ENCODE data around the gene TGM1.
"Not testable (repeated sequence)": the region's sequence is repeated elsewhere in the genome, so short reads cannot be mapped to it uniquely, and the experiment has no call there.

TGM1 gene

DNA sequence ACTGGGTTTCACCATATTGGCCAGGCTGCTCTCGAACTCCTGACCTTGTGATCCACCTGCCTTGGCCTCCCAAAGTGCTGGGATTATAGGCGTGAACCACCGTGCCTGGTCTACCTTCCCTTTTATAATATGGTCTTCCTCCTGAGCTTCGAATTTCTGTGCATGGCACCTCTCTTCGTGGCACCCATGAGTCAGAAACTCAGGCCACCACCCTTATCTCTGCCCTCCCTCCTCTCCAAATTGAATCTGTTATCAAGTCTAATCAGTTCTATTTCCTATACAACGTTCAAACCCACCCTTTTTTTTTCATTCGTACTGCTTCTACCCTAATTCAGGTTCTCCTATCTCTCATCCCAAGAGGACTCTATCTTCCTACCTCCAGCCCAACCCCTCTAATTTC, 15.6 kb downstream of the TGM1 start:
- no peak overlapping the region for H2AK5ac ChIP-seq (ENCODE audit: low read depth, low read length)
- H3K36me3 ChIP-seq (replicated peaks in 1 of 2; ENCODE audit: control insufficient read depth in 2 of 2, insufficient read depth in 2 of 2, low read length in 2 of 2) = no peaks in the 10 kb centered on the region
- H3K23ac ChIP-seq (ENCODE audit: low read depth, low read length, poor library complexity) = no peak overlapping the region
- H4K8ac ChIP-seq (ENCODE audit: low read depth, low read length) = no peak overlapping the region
- no peak overlapping the region for H3K18ac ChIP-seq (ENCODE audit: low read length)
- H2BK120ac ChIP-seq (ENCODE audit: low read depth, low read length) = no peak overlapping the region
- no peaks in the 10 kb centered on the region for H3K27me3 ChIP-seq (ENCODE audit: control insufficient read depth in 3 of 3, insufficient read depth in 3 of 3, low read depth in 1 of 3, low read length in 3 of 3)
- H2BK15ac ChIP-seq (ENCODE audit: low read length) = no peak overlapping the region
- H2BK5ac ChIP-seq (ENCODE audit: low read length) = no peak overlapping the region
- H3K4me2 ChIP-seq (ENCODE audit: insufficient read depth, low read length, poor library complexity, severe bottlenecking) = no peak overlapping the region
- WGBS, 2 donors (ENCODE audit: extremely low coverage in 2 of 2, insufficient read length in 2 of 2, insufficient replicate concordance in 1 of 2) = 100% methylated on average over 2 of the region's 7 CpGs
- no peak for DNase-seq (ENCODE audit: low spot score)
- no peak overlapping the region for H2AFZ ChIP-seq (ENCODE audit: low read length)
- H3K9ac ChIP-seq (ENCODE audit: low read depth, low read length, poor library complexity) = no peak overlapping the region
- no peak overlapping the region for H2BK12ac ChIP-seq (ENCODE audit: low read length)
- no peaks in the 10 kb centered on the region for H3K79me1 ChIP-seq (ENCODE audit: low read depth, low read length)
- no peak overlapping the region for H3K27ac ChIP-seq (replicated peaks; ENCODE audit: low read length)
- H3K9me3 ChIP-seq (replicated peaks in 1 of 2; ENCODE audit: control insufficient read depth in 2 of 2, insufficient read depth in 1 of 2, low read depth in 1 of 2, low read length in 2 of 2) = no peaks in the 10 kb centered on the region
- no peak overlapping the region for H4K91ac ChIP-seq (ENCODE audit: low read depth, low read length, poor library complexity)
- no peak overlapping the region for H3K14ac ChIP-seq (ENCODE audit: low read length)
- H3K4me1 ChIP-seq (ENCODE audit: control insufficient read depth in 2 of 2, insufficient read depth in 1 of 2, low read depth in 1 of 2, low read length in 2 of 2) = no peaks in the 10 kb centered on the region
- no peak overlapping the region for H3K4me3 ChIP-seq (ENCODE audit: low read length in 2 of 2)
- H3K4ac ChIP-seq (ENCODE audit: low read length) = no peak overlapping the region

DNA sequence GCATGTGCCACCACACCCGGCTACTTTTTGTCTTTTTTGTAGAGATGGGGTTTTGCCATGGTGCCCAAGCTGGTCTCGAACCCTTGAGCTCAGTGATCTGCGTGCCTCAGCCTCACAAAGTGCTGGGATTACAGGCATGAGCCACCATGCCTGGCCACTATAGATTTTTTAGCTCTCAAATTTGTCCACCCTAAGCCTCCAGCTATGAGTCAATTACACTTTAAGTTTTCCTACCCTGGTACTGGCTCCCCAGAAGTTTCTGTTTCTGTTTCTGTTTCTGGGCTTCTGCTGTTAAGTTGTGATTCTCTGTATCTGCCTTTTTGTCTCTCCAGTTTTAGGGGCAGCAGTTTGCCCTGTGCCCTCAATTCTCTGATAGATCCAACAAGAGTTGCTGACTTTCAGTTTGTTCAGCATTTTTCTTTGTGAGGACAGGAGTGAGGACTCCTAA, 16.2 kb downstream of the TGM1 start:
- H3K4me3 ChIP-seq (ENCODE audit: low read length in 2 of 2) = no peak overlapping the region
- H3K9me3 ChIP-seq (replicated peaks in 1 of 2; ENCODE audit: control insufficient read depth in 2 of 2, insufficient read depth in 1 of 2, low read depth in 1 of 2, low read length in 2 of 2) = no peaks in the 10 kb centered on the region
- no peaks in the 10 kb centered on the region for H3K4me1 ChIP-seq (ENCODE audit: control insufficient read depth in 2 of 2, insufficient read depth in 1 of 2, low read depth in 1 of 2, low read length in 2 of 2)
- no peak overlapping the region for H3K4me2 ChIP-seq (ENCODE audit: insufficient read depth, low read length, poor library complexity, severe bottlenecking)
- H3K27ac ChIP-seq (replicated peaks; ENCODE audit: low read length) = no peak overlapping the region
- no peak overlapping the region for H2BK15ac ChIP-seq (ENCODE audit: low read length)
- no peak overlapping the region for H3K14ac ChIP-seq (ENCODE audit: low read length)
- H3K18ac ChIP-seq (ENCODE audit: low read length) = no peak overlapping the region
- no peak overlapping the region for H4K91ac ChIP-seq (ENCODE audit: low read depth, low read length, poor library complexity)
- H2BK5ac ChIP-seq (ENCODE audit: low read length) = no peak overlapping the region
- no peak overlapping the region for H3K23ac ChIP-seq (ENCODE audit: low read depth, low read length, poor library complexity)
- H3K27me3 ChIP-seq (ENCODE audit: control insufficient read depth in 3 of 3, insufficient read depth in 3 of 3, low read depth in 1 of 3, low read length in 3 of 3) = no peaks in the 10 kb centered on the region
- no peak overlapping the region for H2AFZ ChIP-seq (ENCODE audit: low read length)
- no peak overlapping the region for H2BK12ac ChIP-seq (ENCODE audit: low read length)
- H4K8ac ChIP-seq (ENCODE audit: low read depth, low read length) = no peak overlapping the region
- no peaks in the 10 kb centered on the region for H3K79me1 ChIP-seq (ENCODE audit: low read depth, low read length)
- no CpG with 5 or more reads among the region's 3 CpGs for WGBS, 2 donors (ENCODE audit: extremely low coverage in 2 of 2, insufficient read length in 2 of 2, insufficient replicate concordance in 1 of 2)
- no peak overlapping the region for H2AK5ac ChIP-seq (ENCODE audit: low read depth, low read length)
- no peak overlapping the region for H3K4ac ChIP-seq (ENCODE audit: low read length)
- no peak for DNase-seq (ENCODE audit: low spot score)
- H2BK120ac ChIP-seq (ENCODE audit: low read depth, low read length) = no peak overlapping the region
- H3K36me3 ChIP-seq (replicated peaks in 1 of 2; ENCODE audit: control insufficient read depth in 2 of 2, insufficient read depth in 2 of 2, low read length in 2 of 2) = no peaks in the 10 kb centered on the region
- no peak overlapping the region for H3K9ac ChIP-seq (ENCODE audit: low read depth, low read length, poor library complexity)

DNA sequence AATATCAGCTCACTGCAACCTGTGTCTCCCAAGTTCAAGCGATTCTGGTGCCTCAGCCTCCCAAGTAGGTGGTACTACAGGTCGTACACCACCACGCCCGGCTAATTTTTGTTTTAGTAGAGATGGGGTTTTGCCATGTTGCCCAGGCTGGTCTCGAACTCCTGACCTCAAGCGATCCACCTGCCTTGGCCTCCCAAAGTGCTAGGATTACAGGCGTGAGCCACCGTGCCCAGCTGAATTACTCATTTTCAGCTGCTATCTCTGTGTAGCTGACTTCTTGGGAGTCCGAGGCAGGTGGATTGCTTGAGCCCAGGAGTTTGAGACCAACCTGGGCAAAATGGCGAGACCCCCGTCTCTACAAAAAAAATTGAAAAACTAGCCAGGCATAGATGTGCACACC, 17.6 kb downstream of the TGM1 start:
- H3K4ac ChIP-seq (ENCODE audit: low read length); H3K9ac ChIP-seq (ENCODE audit: low read depth, low read length, poor library complexity); H3K14ac ChIP-seq (ENCODE audit: low read length); H3K4me1 ChIP-seq (ENCODE audit: control insufficient read depth in 2 of 2, insufficient read depth in 1 of 2, low read depth in 1 of 2, low read length in 2 of 2); H3K27ac ChIP-seq (replicated peaks; ENCODE audit: low read length); H3K9me3 ChIP-seq (replicated peaks in 1 of 2; ENCODE audit: control insufficient read depth in 2 of 2, insufficient read depth in 1 of 2, low read depth in 1 of 2, low read length in 2 of 2); H2AK5ac ChIP-seq (ENCODE audit: low read depth, low read length); H3K4me3 ChIP-seq (ENCODE audit: low read length in 2 of 2); H3K18ac ChIP-seq (ENCODE audit: low read length); H2BK5ac ChIP-seq (ENCODE audit: low read length); H2AFZ ChIP-seq (ENCODE audit: low read length); H2BK12ac ChIP-seq (ENCODE audit: low read length); DNase-seq (ENCODE audit: low spot score); H4K8ac ChIP-seq (ENCODE audit: low read depth, low read length); H3K23ac ChIP-seq (ENCODE audit: low read depth, low read length, poor library complexity); H2BK120ac ChIP-seq (ENCODE audit: low read depth, low read length); H2BK15ac ChIP-seq (ENCODE audit: low read length); H3K4me2 ChIP-seq (ENCODE audit: insufficient read depth, low read length, poor library complexity, severe bottlenecking); H4K91ac ChIP-seq (ENCODE audit: low read depth, low read length, poor library complexity); H3K27me3 ChIP-seq (ENCODE audit: control insufficient read depth in 3 of 3, insufficient read depth in 3 of 3, low read depth in 1 of 3, low read length in 3 of 3); H3K79me1 ChIP-seq (ENCODE audit: low read depth, low read length); H3K36me3 ChIP-seq (replicated peaks in 1 of 2; ENCODE audit: control insufficient read depth in 2 of 2, insufficient read depth in 2 of 2, low read length in 2 of 2): not testable (repeated sequence)
- WGBS, 2 donors (ENCODE audit: extremely low coverage in 2 of 2, insufficient read length in 2 of 2, insufficient replicate concordance in 1 of 2) = no CpG with 5 or more reads among the region's 11 CpGs

DNA sequence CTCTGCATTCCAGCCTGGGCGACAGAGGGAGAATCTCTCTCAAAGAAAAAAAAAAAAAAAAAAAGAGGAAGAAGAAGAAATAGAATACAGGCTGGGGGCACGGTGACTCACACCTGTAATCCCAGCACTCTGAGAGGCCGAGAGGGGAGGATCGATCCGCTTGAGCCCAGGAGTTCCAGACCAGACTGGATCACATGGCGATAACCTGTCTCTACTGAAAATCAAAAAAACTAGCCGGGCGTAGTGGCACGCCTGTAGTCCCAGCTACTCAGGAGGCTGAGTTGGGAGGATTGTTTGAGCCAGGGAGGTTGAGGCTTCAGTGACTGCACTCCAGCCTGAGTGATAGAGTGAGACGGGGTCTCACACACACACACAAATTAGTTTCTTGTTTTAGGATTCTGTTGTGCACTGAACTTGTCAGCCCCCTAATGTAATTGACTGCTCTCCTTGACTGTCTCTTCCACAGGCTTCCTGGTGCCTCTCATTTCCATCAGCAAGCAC, 19.6 kb downstream of the TGM1 start:
- Histone ChIP-seq H3K9me3 (replicated peaks in 1 of 2; ENCODE audit: control insufficient read depth in 2 of 2, insufficient read depth in 1 of 2, low read depth in 1 of 2, low read length in 2 of 2) (no peaks in the 10 kb centered on the region), H3K9ac (ENCODE audit: low read depth, low read length, poor library complexity) (no peak overlapping the region), H2AFZ (ENCODE audit: low read length) (peak overlapping the region; percentile 89), H3K4me3 (ENCODE audit: low read length in 2 of 2) (peak overlapping the region in 1 of 2 donors; percentile 81), H2BK15ac (ENCODE audit: low read length) (no peak overlapping the region), H3K4ac (ENCODE audit: low read length) (no peak overlapping the region), H3K23ac (ENCODE audit: low read depth, low read length, poor library complexity) (no peak overlapping the region), H2BK120ac (ENCODE audit: low read depth, low read length) (no peak overlapping the region), H3K27ac (replicated peaks; ENCODE audit: low read length) (peak overlapping the region; percentile 97), H4K8ac (ENCODE audit: low read depth, low read length) (no peak overlapping the region), H3K14ac (ENCODE audit: low read length) (no peak overlapping the region), H3K36me3 (replicated peaks in 1 of 2; ENCODE audit: control insufficient read depth in 2 of 2, insufficient read depth in 2 of 2, low read length in 2 of 2) (peaks cover 23 to 29% of the 10 kb centered on the region in 2 donors), H3K18ac (ENCODE audit: low read length) (peak overlapping the region; percentile 46), H2BK12ac (ENCODE audit: low read length) (no peak overlapping the region), H3K27me3 (ENCODE audit: control insufficient read depth in 3 of 3, insufficient read depth in 3 of 3, low read depth in 1 of 3, low read length in 3 of 3) (no peaks in the 10 kb centered on the region), H3K79me1 (ENCODE audit: low read depth, low read length) (peaks cover 4% of the 10 kb centered on the region), H4K91ac (ENCODE audit: low read depth, low read length, poor library complexity) (no peak overlapping the region), H2AK5ac (ENCODE audit: low read depth, low read length) (no peak overlapping the region), H3K4me2 (ENCODE audit: insufficient read depth, low read length, poor library complexity, severe bottlenecking) (peak overlapping the region; percentile 99), H3K4me1 (ENCODE audit: control insufficient read depth in 2 of 2, insufficient read depth in 1 of 2, low read depth in 1 of 2, low read length in 2 of 2) (no peaks in the 10 kb centered on the region), H2BK5ac (ENCODE audit: low read length) (peak overlapping the region; percentile 16)
- WGBS, 2 donors (ENCODE audit: extremely low coverage in 2 of 2, insufficient read length in 2 of 2, insufficient replicate concordance in 1 of 2) = no CpG with 5 or more reads among the region's 10 CpGs
- peak; percentile 23 for DNase-seq (ENCODE audit: low spot score)
